Activated CD8-positive, alpha-beta memory T cell treated with anti-CD3 and anti-CD28 coated beads for 36 hours (primary cell): ENCODE measurements around the gene COL4A5. TPM values are rescaled to one million over a fixed set of nuclear protein-coding genes. Genes with fewer than 3 reads are reported as not detected.
"Not testable (repeated sequence)": the region's sequence is repeated elsewhere in the genome, so short reads cannot be mapped to it uniquely, and the experiment has no call there.

ENCODE experiments used
- CTCF ChIA-PET: fragments of 350-600 bp; sonication (Branson Sonifier 250); formaldehyde crosslinking; loops from one replicate; lab custom pipeline; 2021; ENCODE audit warnings: antibody characterized with exemption; lab: Charles Lee
- POLR2A ChIA-PET: fragments of 350-600 bp; sonication (Branson Sonifier 250); formaldehyde crosslinking; loops from one replicate; lab custom pipeline; 2021; ENCODE audit warnings: antibody characterized with exemption; lab: Charles Lee
- total RNA-seq, 2 experiments: library from RNA; stranded (reverse); gene quantifications; one replicate each; pipeline ENCODE4 v1.2.3, GENCODE V29; 2021

Gene COL4A5
- total RNA-seq = not detected

- ChIA-PET CTCF (no interaction called here), POLR2A (no interaction called here)
Measured at GRCh38 chrX:108439426-108439942, at the start of gene COL4A5. Gene COL4A5 (plus strand): TSS chrX:108439838. CDS start chrX:108440126, 288 bp downstream.

- POLR2A ChIA-PET, CTCF ChIA-PET: not testable (repeated sequence)
Measured at GRCh38 chrX:108390976-108391717, 48.5 kb upstream of the COL4A5 start.

GRCh38 chrX:108396188-108396891 is 43.3 kb upstream of the COL4A5 start:
- ChIA-PET CTCF (no interaction called here), POLR2A (no interaction called here)

GRCh38 chrX:108396986-108397385 is 42.7 kb upstream of the COL4A5 start:
- CTCF ChIA-PET = no interaction called here
- POLR2A ChIA-PET = no interaction called here

GRCh38 chrX:108397627-108398391 is 41.8 kb upstream of the COL4A5 start:
- CTCF ChIA-PET = no interaction called here
- POLR2A ChIA-PET = no interaction called here

GRCh38 chrX:108399418-108400165 is 40.0 kb upstream of the COL4A5 start:
- ChIA-PET CTCF (no interaction called here), POLR2A (no interaction called here)

- POLR2A ChIA-PET = no interaction called here
Measured at GRCh38 chrX:108412783-108413182, 26.9 kb upstream of the COL4A5 start.

GRCh38 chrX:108415146-108415545 is 24.5 kb upstream of the COL4A5 start:
- POLR2A ChIA-PET = no interaction called here
- CTCF ChIA-PET = no interaction called here

More at GRCh38 chrX:108412783-108413182, 26.9 kb upstream of the COL4A5 start:
- CTCF ChIA-PET = no interaction called here

- ChIA-PET POLR2A (no interaction called here), CTCF (no interaction called here)
Measured at GRCh38 chrX:108415891-108416290, 23.7 kb upstream of the COL4A5 start.

- POLR2A ChIA-PET = no interaction called here
- CTCF ChIA-PET = no interaction called here
Measured at GRCh38 chrX:108417257-108417656, 22.4 kb upstream of the COL4A5 start.

GRCh38 chrX:108419401-108419800 is 20.2 kb upstream of the COL4A5 start:
- ChIA-PET POLR2A (no interaction called here), CTCF (no interaction called here)

- ChIA-PET CTCF (no interaction called here), POLR2A (no interaction called here)
Measured at GRCh38 chrX:108420481-108420880, 19.2 kb upstream of the COL4A5 start.

- POLR2A ChIA-PET = no interaction called here
- CTCF ChIA-PET = no interaction called here
Measured at GRCh38 chrX:108426262-108426661, 13.4 kb upstream of the COL4A5 start.

- ChIA-PET POLR2A (no interaction called here), CTCF (no interaction called here)
Measured at GRCh38 chrX:108435261-108435660, 4.4 kb upstream of the COL4A5 start.

- ChIA-PET CTCF (no interaction called here), POLR2A (no interaction called here)
Measured at GRCh38 chrX:108437349-108438109, 2.1 kb upstream of the COL4A5 start.

- CTCF ChIA-PET = no interaction called here
Measured at GRCh38 chrX:108438110-108438623, 1.5 kb upstream of the COL4A5 start, which contains the start of gene COL4A6. Gene COL4A6 (minus strand): TSS chrX:108438422. CDS start chrX:108438196, 226 bp downstream.

GRCh38 chrX:108439961-108440696 is 491 bp downstream of the COL4A5 start:
- CTCF ChIA-PET = no interaction called here
- POLR2A ChIA-PET = no interaction called here

More at GRCh38 chrX:108438110-108438623, 1.5 kb upstream of the COL4A5 start, which contains the start of gene COL4A6:
- POLR2A ChIA-PET = no interaction called here
